NT2/D1 (cell line): ENCODE data around the gene RIMS1.

Experiments
- SUZ12 ChIP-seq: IDR thresholded peaks from 2 replicates; pipeline ENCODE4 v1.6.1; 2011; ENCODE audit not compliant: insufficient read length, insufficient read depth; ENCODE audit errors: extremely low read depth
- YY1 ChIP-seq: IDR thresholded peaks from 2 replicates; pipeline ENCODE4 v1.6.1; 2011; ENCODE audit not compliant: insufficient read length, insufficient read depth
- ZNF274 ChIP-seq: IDR thresholded peaks from 2 replicates; pipeline ENCODE4 v1.6.1; 2011; ENCODE audit warnings: mild to moderate bottlenecking, low read depth, low read length

DNA sequence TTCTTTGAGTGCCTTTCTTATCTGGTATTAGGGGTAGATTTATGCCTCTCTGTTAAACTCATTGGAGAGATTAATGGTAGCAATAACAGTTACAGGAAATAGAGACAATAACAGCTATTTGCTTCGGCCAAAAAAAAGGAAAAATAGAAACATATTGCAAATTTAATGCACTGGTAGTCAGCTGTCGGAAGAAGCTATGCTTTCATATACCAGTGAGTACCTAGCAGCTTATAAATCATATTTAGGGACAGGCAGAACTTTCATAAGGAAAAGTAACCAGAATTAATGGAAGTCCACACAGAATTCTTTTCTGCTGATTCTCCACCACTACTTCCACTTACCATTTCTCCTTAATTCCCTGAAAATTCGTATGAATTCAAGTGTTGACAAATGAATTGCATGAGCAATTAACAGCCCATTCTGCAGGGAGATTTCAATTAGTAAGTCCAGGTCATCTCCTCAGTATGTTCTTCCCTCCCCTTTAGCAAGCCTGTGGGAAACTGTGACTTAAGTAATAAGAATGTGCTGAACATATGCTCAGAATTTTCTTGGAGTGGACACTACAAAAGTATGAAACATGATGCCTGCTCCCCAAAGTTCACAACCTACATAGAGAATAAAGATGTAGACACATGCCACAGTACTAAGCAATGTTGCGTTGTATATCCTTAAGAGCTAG is 538.8 kb downstream of the RIMS1 start:
- TF ChIP-seq YY1 (no peak), ZNF274 (no peak), SUZ12 (no peak)
